SJCRH30 (cell line): Measurements from ENCODE around the gene UNC45B. TPM values are rescaled to one million over a fixed set of nuclear protein-coding genes. Genes with fewer than 3 reads are reported as not detected.
"Not testable (repeated sequence)": the region's sequence is repeated elsewhere in the genome, so short reads cannot be mapped to it uniquely, and the experiment has no call there.

Experiments
- DNase-seq, 2 experiments: peaks; one replicate each; pipeline ENCODE4 v3.0.0-alpha.2; 2015 to 2020
- H3K27ac ChIP-seq: fragments of 250-450 bp; sonication (Bioruptor Pico); 2 replicates; pipeline ENCODE4 v1.5.1; 2020; ENCODE audit warnings: mild to moderate bottlenecking, moderate library complexity
- H3K27me3 ChIP-seq: fragments of 250-450 bp; sonication (Bioruptor Pico); 2 replicates; pipeline ENCODE4 v1.5.1; 2020; ENCODE audit warnings: mild to moderate bottlenecking, moderate library complexity
- H3K36me3 ChIP-seq: fragments of 250-450 bp; sonication (Bioruptor Pico); 2 replicates; pipeline ENCODE4 v1.5.1; 2020; ENCODE audit warnings: mild to moderate bottlenecking, moderate library complexity
- H3K4me1 ChIP-seq: fragments of 250-450 bp; sonication (Bioruptor Pico); 2 replicates; pipeline ENCODE4 v1.5.1; 2020; ENCODE audit warnings: mild to moderate bottlenecking, moderate library complexity
- H3K4me3 ChIP-seq: fragments of 250-450 bp; sonication (Bioruptor Pico); 2 replicates; pipeline ENCODE4 v1.5.1; 2020; ENCODE audit warnings: mild to moderate bottlenecking, moderate library complexity
- H3K9me3 ChIP-seq: fragments of 250-450 bp; sonication (Bioruptor Pico); replicated peaks from 2 replicates; pipeline ENCODE4 v1.5.1; 2020; ENCODE audit warnings: mild to moderate bottlenecking, moderate library complexity
- total RNA-seq: library from RNA; depleted of rRNA; stranded (reverse); fragments of >200 nt; shearing (Covaris generic); gene quantifications from 2 replicates; pipeline ENCODE4 v1.2.3, GENCODE V29; 2014

UNC45B gene
- total RNA-seq, 1 experiment from 2014 or later = 0.24 TPM

DNA sequence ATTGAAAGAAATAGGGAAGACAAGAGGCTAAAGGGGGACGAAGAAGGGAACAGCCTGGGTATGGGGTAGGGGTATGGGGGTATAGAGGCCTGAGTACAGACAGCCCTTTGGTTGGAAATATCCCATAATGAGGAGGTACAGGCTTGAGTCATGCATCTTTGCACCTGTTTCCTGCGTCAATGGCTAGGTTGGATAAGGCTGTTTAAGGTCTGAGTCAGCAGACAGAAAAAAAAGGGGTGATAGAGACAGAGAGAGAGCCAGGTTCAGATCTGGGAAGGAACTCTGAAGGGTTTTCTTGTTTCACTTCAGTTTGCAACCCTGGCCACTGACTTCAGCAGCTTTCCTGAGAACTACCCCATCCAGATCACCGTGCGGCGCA, 17.7 kb upstream of the UNC45B start:
- Histone ChIP-seq H3K4me1 (peaks cover 21% of the 10 kb centered on the region), H3K4me3 (no peak overlapping the region), H3K9me3 (no peaks in the 10 kb centered on the region), H3K27ac (peak overlapping the region; percentile 48), H3K27me3 (no peaks in the 10 kb centered on the region), H3K36me3 (peaks cover 40% of the 10 kb centered on the region)
- DNase-seq = peak; percentile 37 to 56

DNA sequence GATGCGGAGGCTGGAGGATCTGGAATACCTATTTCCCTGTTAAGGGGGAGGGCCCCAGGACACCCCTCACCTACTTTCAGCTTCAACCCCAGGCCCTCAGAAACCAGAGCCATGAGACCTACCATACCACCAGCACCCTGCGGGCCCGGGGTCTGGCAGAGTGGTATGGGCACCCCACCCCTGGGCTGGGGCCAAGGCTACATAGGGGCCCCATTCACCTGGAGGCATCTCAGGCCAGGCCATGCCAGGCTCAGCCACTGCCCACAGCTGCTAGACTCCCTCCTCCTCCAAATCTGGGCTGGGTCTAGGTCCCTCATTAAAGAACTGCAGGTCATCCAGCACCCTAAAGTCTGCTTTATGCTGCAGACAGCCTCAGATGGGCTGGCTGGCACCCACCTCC, 17.2 kb upstream of the UNC45B start:
- H3K27ac ChIP-seq = no peak overlapping the region
- H3K4me1 ChIP-seq = peaks cover 21% of the 10 kb centered on the region
- H3K36me3 ChIP-seq = peaks cover 44% of the 10 kb centered on the region
- DNase-seq = no peak
- H3K4me3 ChIP-seq = no peak overlapping the region
- H3K27me3 ChIP-seq = no peaks in the 10 kb centered on the region
- no peaks in the 10 kb centered on the region for H3K9me3 ChIP-seq

DNA sequence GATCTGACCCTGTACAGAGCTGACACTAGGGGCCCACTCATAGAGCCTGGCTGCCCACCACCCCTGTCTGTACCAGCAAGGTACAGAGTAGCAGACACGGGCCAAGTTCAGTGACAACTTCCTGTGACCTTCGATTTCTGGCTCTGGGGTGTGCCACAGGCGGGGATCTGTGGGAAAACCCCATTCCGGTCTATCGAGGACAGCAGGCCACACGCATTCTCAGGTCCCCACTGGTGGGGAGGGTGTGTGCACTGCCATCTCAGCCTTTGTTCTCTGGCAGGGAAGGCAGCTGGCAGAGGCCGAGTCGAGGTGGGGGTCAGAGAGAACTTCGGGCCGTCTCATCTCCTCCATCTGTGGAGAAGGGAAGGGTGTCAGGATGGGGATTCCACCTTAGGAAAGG, 15.5 kb upstream of the UNC45B start:
- H3K36me3 ChIP-seq = peaks cover 61% of the 10 kb centered on the region

DNA sequence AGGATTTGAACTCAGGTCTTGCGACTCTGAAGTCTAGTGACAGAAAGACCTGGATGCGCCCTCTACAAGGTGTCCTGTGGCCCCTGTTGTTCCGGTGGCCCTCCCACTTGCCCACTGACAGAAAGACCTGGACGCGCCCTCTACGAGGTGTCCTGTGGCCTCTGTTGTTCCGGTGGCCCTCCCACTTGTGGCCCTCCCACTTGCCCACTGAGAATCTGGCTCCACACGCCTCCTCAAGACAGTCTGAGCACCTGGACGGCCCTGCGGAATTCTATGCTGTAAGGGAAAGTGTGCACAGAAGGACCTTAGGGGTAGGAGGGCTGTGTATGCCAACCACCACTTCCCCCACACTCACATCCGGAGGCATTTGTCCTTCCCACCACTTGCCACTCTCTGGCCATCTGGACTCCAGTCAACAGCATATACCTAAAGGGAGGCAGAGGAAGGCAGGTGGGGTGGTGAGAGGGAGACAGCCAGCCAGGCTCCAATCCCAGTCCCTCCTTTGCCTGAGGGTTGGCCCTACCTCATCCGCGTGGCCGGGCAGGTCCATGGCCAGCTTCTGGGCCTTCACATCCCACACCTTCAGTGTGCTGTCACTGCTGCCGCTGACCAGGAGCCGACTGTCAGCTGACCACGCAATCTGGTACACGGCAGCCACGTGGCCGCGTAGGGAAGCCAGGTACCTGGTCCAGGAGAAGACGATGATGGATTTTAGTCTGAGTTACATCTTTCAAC, 14.6 kb upstream of the UNC45B start:
- peaks cover 70% of the 10 kb centered on the region for H3K36me3 ChIP-seq
- H3K27me3 ChIP-seq = no peaks in the 10 kb centered on the region
- no peaks in the 10 kb centered on the region for H3K9me3 ChIP-seq
- no peak overlapping the region for H3K27ac ChIP-seq
- H3K4me1 ChIP-seq = peaks cover 21% of the 10 kb centered on the region
- H3K4me3 ChIP-seq = no peak overlapping the region
- DNase-seq = no peak

More for the DNA sequence above, 15.5 kb upstream of the UNC45B start:
- peaks cover 21% of the 10 kb centered on the region for H3K4me1 ChIP-seq
- H3K27ac ChIP-seq = no peak overlapping the region
- H3K9me3 ChIP-seq = no peaks in the 10 kb centered on the region
- no peak overlapping the region for H3K4me3 ChIP-seq
- DNase-seq = no peak
- no peaks in the 10 kb centered on the region for H3K27me3 ChIP-seq

DNA sequence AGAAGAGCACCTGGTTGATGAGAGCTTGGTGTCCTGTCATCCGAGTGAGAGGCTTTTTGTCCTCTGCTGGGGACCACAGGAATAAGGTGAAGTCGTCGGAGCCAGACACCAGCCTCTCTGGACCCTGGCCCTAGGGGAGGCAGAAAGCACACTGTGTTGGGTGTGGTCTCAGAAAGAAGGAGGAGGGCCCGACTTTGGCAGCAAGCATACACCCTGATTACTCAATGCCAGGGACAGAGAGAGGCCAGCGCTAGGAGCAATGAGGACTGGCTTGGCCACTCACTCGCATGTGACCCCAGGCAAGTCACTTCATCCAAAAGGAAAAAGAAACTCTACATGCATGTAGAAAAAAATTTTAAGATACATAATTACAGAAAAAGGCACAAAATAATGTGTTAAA, 12.3 kb upstream of the UNC45B start:
- Histone ChIP-seq H3K4me1 (peaks cover 7% of the 10 kb centered on the region), H3K9me3 (no peaks in the 10 kb centered on the region), H3K4me3 (no peak overlapping the region), H3K27me3 (no peaks in the 10 kb centered on the region), H3K27ac (no peak overlapping the region), H3K36me3 (peaks cover 88% of the 10 kb centered on the region)
- DNase-seq = no peak

DNA sequence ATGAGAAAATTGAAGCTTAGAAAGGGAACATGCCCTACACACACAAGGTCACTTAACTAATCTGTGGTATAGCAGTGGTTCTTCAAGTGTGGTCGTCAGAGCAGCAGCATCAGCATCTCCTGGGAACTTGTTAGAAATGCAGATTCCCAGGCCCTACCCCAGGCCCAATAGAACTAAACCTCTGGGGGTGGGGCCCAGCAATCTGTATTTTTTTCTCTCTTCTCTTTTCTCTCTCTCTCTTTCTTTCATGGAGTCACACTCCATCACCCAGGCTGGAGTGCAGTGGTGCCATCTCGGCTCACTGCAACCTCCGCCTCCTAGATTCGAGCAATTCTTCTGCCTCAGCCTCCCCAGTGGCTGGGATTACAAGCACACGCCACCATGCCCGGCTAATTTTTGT, 9.4 kb upstream of the UNC45B start:
- no peak overlapping the region for H3K27ac ChIP-seq
- no peaks in the 10 kb centered on the region for H3K9me3 ChIP-seq
- no peaks in the 10 kb centered on the region for H3K27me3 ChIP-seq
- peaks cover 64% of the 10 kb centered on the region for H3K36me3 ChIP-seq
- H3K4me1 ChIP-seq = peaks cover 6% of the 10 kb centered on the region; the same call in 1 of the 2 replicates
- H3K4me3 ChIP-seq = no peak overlapping the region
- DNase-seq = no peak

DNA sequence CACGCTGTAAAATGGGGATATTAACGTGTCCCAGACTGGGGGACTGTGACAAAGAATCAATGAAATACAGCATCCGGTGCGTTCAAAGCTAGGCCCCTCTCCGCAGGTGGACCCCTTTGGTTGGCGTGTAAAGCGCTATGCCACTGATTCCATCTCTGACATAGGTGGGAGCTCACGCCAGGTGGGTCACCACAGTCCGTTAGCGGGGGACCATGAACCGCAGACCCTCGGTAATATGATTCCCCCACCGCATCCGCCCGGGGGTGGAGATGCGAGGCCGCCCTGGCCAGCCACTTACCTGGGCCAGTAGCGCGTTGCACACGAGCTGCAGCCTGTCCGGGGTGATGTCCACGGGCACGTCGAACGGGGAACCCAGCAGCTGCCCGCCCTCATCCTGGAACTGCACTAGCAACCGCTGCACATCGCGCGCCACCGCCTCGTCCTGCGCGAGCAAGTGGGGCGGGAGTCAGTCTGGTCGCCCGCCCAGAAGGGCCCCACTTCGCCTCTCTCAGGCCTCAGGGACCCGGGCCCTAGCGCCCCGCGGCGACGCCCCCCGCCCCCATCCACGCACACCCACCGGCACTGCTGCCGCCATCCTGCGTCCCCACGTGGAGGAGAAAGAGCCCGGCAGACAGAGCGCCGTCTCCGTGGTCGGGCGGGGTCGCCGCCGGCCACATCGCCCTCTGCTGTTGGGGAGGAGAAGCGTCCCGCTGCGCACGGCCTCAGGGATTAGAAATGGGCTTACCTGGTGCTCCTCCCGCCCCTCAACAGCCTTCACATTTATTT, 5.7 kb upstream of the UNC45B start, which contains the start of gene NLE1:
Gene NLE1 (minus strand): TSS at position 623 of the 786 bp plus-strand sequence. CDS start 28 bp downstream, at position 595.
- Histone ChIP-seq H3K36me3 (peaks cover 30% of the 10 kb centered on the region), H3K27ac (peak within 1 kb of the TSS; percentile 56), H3K4me3 (peak within 1 kb of the TSS; percentile 86), H3K9me3 (no peaks in the 10 kb centered on the region), H3K27me3 (no peaks in the 10 kb centered on the region), H3K4me1 (peaks cover 8% of the 10 kb centered on the region)
- DNase-seq = peak; percentile 86 to 87

DNA sequence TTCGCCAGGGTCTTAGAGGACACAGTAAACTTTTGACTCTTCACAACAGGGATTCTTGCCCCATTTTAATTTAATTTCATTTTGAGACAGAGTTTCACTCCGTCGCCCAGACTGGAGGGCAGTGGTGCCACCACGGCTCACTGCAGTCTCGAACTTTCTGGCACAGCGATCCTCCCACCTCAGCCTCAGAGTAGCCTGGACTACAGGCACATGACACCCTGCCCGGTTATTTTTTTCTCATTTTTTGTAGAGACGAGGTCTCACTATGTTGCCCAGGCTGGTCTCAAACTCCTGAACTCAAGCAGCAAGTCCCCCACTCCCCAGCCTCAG, 5.2 kb upstream of the UNC45B start:
- peak overlapping the region; percentile 86 for H3K4me3 ChIP-seq
- DNase-seq = no peak
- H3K9me3 ChIP-seq = no peaks in the 10 kb centered on the region
- no peak overlapping the region for H3K27ac ChIP-seq
- H3K27me3 ChIP-seq = no peaks in the 10 kb centered on the region
- peaks cover 13% of the 10 kb centered on the region for H3K4me1 ChIP-seq
- peaks cover 25% of the 10 kb centered on the region for H3K36me3 ChIP-seq

DNA sequence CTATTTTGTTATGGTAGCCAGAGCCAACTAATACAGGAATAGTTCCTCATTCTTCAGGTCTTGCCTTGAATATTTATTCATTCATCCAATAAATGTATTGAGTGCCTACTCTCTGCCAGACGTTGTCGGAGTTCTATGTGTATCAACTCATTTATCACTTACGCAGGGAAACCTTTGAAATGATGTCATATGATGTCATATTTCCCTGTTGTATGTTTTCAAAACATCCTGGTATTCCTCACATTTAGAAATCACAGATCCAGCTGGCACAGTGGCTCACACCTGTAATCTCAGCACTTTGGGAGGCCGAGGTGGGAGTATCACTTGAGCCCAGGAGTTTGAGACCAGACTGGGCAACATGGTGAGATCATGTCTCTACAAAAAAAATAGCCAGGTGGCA, 2.8 kb upstream of the UNC45B start:
- H3K27ac ChIP-seq = no peak overlapping the region

DNA sequence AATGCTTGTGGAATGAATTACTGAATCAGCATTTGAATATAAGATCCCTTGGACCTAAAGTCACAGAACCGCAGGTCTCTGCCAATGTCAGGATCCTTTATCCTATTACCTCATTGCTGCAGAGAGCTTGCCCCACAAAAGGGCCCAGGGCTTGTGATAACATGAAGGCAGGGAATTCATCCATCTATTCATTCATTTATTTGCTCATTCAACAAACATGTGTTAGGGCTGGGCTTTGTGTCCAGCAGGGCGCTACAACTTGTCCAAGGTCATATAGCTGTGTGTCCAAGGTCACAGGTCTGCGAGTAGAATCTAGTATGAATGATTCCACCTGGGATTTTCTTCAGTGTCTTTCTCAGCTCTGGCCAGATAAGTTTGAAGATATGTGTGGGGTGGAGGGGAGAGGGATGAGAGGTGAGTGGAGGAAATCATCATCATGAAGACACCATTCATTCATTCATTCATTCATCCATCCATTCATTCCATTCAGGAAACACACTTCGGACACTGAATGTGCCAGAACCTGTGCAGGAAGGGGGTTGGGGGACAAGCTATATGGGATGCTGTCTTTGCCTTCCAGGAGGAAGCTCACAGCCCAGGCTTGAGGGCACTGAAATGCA, 1.3 kb upstream of the UNC45B start:
- Histone ChIP-seq H3K9me3 (no peaks in the 10 kb centered on the region), H3K4me1 (peaks cover 12% of the 10 kb centered on the region), H3K27me3 (peaks cover 4% of the 10 kb centered on the region; the same call in 1 of the 2 replicates), H3K27ac (no peak overlapping the region), H3K4me3 (no peak overlapping the region), H3K36me3 (no peaks in the 10 kb centered on the region)
- no peak for DNase-seq

More for the DNA sequence above, 2.8 kb upstream of the UNC45B start:
- Histone ChIP-seq H3K36me3 (peaks cover 2% of the 10 kb centered on the region), H3K27me3 (peaks cover 4% of the 10 kb centered on the region; the same call in 1 of the 2 replicates), H3K4me3 (no peak overlapping the region), H3K9me3 (no peaks in the 10 kb centered on the region), H3K4me1 (peaks cover 18% of the 10 kb centered on the region)
- DNase-seq = no peak

DNA sequence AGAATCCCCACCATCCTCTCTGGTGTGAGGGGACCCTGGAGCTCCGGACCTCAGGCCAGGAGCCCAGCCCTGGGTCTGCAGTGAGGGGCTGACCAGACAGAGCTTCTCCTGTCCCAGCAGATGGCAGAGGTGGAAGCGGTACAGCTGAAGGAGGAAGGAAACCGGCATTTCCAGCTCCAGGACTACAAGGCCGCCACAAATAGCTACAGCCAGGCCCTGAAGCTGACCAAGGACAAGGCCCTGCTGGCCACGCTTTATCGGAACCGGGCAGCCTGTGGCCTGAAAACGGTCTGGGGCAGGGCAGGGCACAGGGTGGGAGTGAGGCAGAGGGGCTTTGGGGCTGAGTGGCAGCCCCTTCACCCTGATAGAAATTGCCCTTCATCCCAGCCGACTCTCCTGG, 527 bp downstream of the UNC45B start:
- H3K27ac ChIP-seq = no peak overlapping the region
- DNase-seq = no peak
- peaks cover 4% of the 10 kb centered on the region; the same call in 1 of the 2 replicates for H3K27me3 ChIP-seq
- no peaks in the 10 kb centered on the region for H3K9me3 ChIP-seq
- peaks cover 12% of the 10 kb centered on the region for H3K4me1 ChIP-seq
- H3K4me3 ChIP-seq = no peak overlapping the region
- no peaks in the 10 kb centered on the region for H3K36me3 ChIP-seq

DNA sequence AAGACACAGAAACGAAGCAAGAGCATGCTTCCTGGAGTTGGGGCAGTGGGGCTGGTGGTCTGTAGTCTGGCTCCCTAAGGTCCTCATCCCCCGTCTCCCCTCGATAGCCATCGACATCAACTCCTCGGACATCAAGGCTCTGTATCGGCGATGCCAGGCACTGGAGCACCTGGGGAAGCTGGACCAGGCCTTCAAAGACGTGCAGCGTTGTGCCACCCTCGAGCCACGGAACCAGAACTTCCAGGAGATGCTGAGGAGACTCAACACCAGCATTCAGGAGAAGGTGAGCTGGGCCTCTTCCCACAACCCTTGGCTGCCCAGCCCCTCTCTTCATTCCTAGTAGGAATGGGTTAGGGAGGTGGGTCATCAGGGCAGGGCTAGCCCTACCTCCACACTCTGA, 2.3 kb downstream of the UNC45B start:
- no peaks in the 10 kb centered on the region for H3K36me3 ChIP-seq
- no peak for DNase-seq
- peaks cover 12% of the 10 kb centered on the region; the same call in 1 of the 2 replicates for H3K27me3 ChIP-seq
- no peaks in the 10 kb centered on the region for H3K9me3 ChIP-seq
- H3K4me1 ChIP-seq = peaks cover 12% of the 10 kb centered on the region
- H3K27ac ChIP-seq = no peak overlapping the region
- no peak overlapping the region for H3K4me3 ChIP-seq

DNA sequence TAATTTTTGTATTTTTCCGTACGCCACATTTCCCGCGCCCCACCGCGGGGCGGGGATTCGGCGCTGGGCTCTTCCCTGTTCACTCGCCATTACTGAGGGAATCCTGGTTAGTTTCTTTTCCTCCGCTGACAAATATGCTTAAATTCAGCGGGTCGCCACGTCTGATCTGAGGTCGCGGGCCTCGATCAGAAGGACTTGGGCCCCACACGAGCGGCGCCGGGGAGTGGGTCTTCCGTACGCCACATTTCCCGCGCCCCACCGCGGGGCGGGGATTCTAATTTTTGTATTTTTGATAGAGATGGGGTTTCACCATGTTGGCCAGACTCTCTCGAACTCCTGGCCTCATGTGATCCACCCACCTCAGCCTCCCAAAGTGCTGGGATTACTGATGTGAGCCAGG, 3.5 kb downstream of the UNC45B start:
- DNase-seq, H3K9me3 ChIP-seq, H3K4me3 ChIP-seq, H3K36me3 ChIP-seq, H3K27ac ChIP-seq: not testable (repeated sequence)
- H3K4me1 ChIP-seq = peaks cover 12% of the 10 kb centered on the region
- H3K27me3 ChIP-seq = peaks cover 12% of the 10 kb centered on the region; the same call in 1 of the 2 replicates

DNA sequence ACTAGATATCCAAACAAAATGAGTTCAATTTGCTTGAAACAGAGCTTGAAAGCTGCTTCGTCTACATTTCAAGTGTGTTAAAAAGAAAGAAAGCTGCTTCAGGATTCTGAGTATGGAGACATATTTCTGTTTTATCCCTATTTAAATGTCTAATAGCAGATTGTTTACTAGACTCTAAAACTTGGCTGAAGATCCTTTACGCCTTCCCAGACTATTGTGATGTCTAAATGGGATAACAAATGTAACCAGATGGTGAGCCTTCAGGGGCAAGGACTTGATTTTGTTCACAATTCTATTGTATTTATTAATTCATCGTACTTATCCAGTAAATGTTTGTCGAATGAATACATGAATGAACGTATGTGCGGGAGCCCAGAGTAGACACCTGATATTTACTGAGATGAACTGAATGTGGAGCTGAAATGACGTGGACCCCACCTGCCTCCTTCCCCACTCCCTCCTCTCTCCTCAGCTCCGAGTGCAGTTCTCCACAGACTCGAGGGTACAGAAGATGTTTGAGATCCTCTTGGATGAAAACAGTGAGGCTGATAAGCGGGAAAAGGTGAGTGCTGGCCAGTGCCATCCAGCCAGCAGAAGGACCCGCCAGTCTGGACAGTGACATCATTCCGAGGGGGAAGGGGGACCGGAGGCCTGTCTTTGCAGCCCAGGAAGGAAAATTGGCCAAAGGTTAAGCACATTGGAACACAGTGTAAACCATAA, 5.0 kb downstream of the UNC45B start:
- no peaks in the 10 kb centered on the region for H3K9me3 ChIP-seq
- DNase-seq = no peak

More for the DNA sequence above, 5.0 kb downstream of the UNC45B start:
- H3K4me3 ChIP-seq = no peak overlapping the region
- H3K27ac ChIP-seq = no peak overlapping the region
- peaks cover 3% of the 10 kb centered on the region; the same call in 1 of the 2 replicates for H3K4me1 ChIP-seq
- H3K36me3 ChIP-seq = no peaks in the 10 kb centered on the region
- peaks cover 10% of the 10 kb centered on the region; the same call in 1 of the 2 replicates for H3K27me3 ChIP-seq
